GM18951 (cell line): ENCODE results near the gene NABP2.

Experiments used
- POLR2A ChIP-seq: IDR thresholded peaks from 4 replicates; pipeline ENCODE4 v1.6.1; 2011; ENCODE audit warnings: mild to moderate bottlenecking; ENCODE audit not compliant: insufficient read length, insufficient read depth; ENCODE audit errors: extremely low read depth
- in situ Hi-C: fragments of 300-500 bp; cut with MboI; formaldehyde crosslinking; loops from one replicate; pipeline ENCODE4 v1.12.0; 2022; ENCODE audit warnings: low sequenced_read_pairs, mixed read lengths, inconsistent platforms; ENCODE audit not compliant: unreplicated experiment

The NABP2 gene

GRCh38 chr12:56242986-56243385 is 18.8 kb downstream of the NABP2 start:
- in situ Hi-C loops, result no loop called here
- TF ChIP-seq POLR2A, result no peak

GRCh38 chr12:56243731-56244181 is 19.6 kb downstream of the NABP2 start:
- no peak for TF ChIP-seq POLR2A
- in situ Hi-C loops, result no loop called here

- in situ Hi-C loops, result no loop called here
- no peak for TF ChIP-seq POLR2A
Observed at GRCh38 chr12:56244494-56244893, 20.4 kb downstream of the NABP2 start.

- in situ Hi-C loops, result no loop called here
Observed at GRCh38 chr12:56247923-56248322, 23.8 kb downstream of the NABP2 start.

GRCh38 chr12:56248711-56249110 is 24.6 kb downstream of the NABP2 start:
- no peak for TF ChIP-seq POLR2A
- in situ Hi-C loops, result no loop called here

More at GRCh38 chr12:56247923-56248322, 23.8 kb downstream of the NABP2 start:
- TF ChIP-seq POLR2A, result no peak

- no peak for TF ChIP-seq POLR2A
- in situ Hi-C loops, result no loop called here
Observed at GRCh38 chr12:56252649-56253048, 28.5 kb downstream of the NABP2 start.

- TF ChIP-seq POLR2A, result no peak
- in situ Hi-C loops, result no loop called here
Observed at GRCh38 chr12:56253091-56253490, 28.9 kb downstream of the NABP2 start.

- in situ Hi-C loops, result no loop called here
- TF ChIP-seq POLR2A, result no peak
Observed at GRCh38 chr12:56255671-56256070, 31.5 kb downstream of the NABP2 start.

- in situ Hi-C loops, result no loop called here
- TF ChIP-seq POLR2A, result no peak
Observed at GRCh38 chr12:56256326-56256960, 32.3 kb downstream of the NABP2 start.

- in situ Hi-C loops, result no loop called here
- TF ChIP-seq POLR2A, result no peak
Observed at GRCh38 chr12:56257071-56257470, 32.9 kb downstream of the NABP2 start.

- TF ChIP-seq POLR2A, result no peak
- in situ Hi-C loops, result no loop called here
Observed at GRCh38 chr12:56257491-56258067, 33.4 kb downstream of the NABP2 start.

- in situ Hi-C loops, result no loop called here
- peak; percentile 66 for TF ChIP-seq POLR2A
Observed at GRCh38 chr12:56258068-56258819, 34.1 kb downstream of the NABP2 start, which contains the start of gene ANKRD52. Gene ANKRD52 (minus strand): TSS chr12:56258384. CDS start chr12:56258269, 115 bp downstream.

GRCh38 chr12:56258820-56259183 is 34.7 kb downstream of the NABP2 start:
- TF ChIP-seq POLR2A, result no peak
- in situ Hi-C loops, result no loop called here

- in situ Hi-C loops, result no loop called here
- TF ChIP-seq POLR2A, result no peak
Observed at GRCh38 chr12:56260380-56260779, 36.2 kb downstream of the NABP2 start.

GRCh38 chr12:56260921-56261320 is 36.8 kb downstream of the NABP2 start:
- TF ChIP-seq POLR2A, result no peak
- in situ Hi-C loops, result no loop called here
